WTC11 (cell line): ENCODE results near the gene RFESD.

Source experiments
- CTCF ChIP-seq: fragments of 200-600 bp; IDR thresholded peaks from 2 replicates; pipeline ENCODE4 v1.8.0; 2022; ENCODE audit warnings: antibody characterized with exemption
- E2F5 ChIP-seq: sonication (generic); formaldehyde crosslinking; IDR thresholded peaks from 2 replicates; pipeline ENCODE4 v1.8.1; 2022; ENCODE audit warnings: mild to moderate bottlenecking, moderate library complexity, missing genetic modification reagents
- ESRRA ChIP-seq: sonication (generic); formaldehyde crosslinking; IDR thresholded peaks from 2 replicates; pipeline ENCODE4 v1.8.1; 2022; ENCODE audit warnings: mild to moderate bottlenecking, missing genetic modification reagents, borderline replicate concordance
- IRF1 ChIP-seq: sonication (generic); formaldehyde crosslinking; IDR thresholded peaks from 2 replicates; pipeline ENCODE4 v1.8.0; 2023; ENCODE audit warnings: missing genetic modification reagents
- MAX ChIP-seq: sonication (generic); formaldehyde crosslinking; IDR thresholded peaks from 2 replicates; pipeline ENCODE4 v1.8.0; 2022; ENCODE audit warnings: mild to moderate bottlenecking, missing genetic modification reagents
- NFYB ChIP-seq: sonication (generic); formaldehyde crosslinking; conservative IDR thresholded peaks from 2 replicates; pipeline ENCODE4 v1.8.0; 2022; ENCODE audit warnings: low read depth, missing genetic modification reagents
- ZNF263 ChIP-seq: sonication (generic); formaldehyde crosslinking; IDR thresholded peaks from 2 replicates; pipeline ENCODE4 v1.8.1; 2022; ENCODE audit warnings: low read depth, mild to moderate bottlenecking, moderate library complexity, missing genetic modification reagents
- ZSCAN18 ChIP-seq: fragments of 250-450 bp; sonication (Bioruptor Pico); IDR thresholded peaks from 2 replicates; pipeline ENCODE4 v2.1.2; 2022; ENCODE audit warnings: mild to moderate bottlenecking, moderate library complexity

GRCh38 chr5:95619514-95620029, 27.0 kb upstream of the RFESD start:
- TF ChIP-seq NFYB (CRISPR knock-in tag) (no peak), ESRRA (no peak), IRF1 (CRISPR knock-in tag) (no peak), E2F5 (CRISPR knock-in tag) (no peak), CTCF (no peak), ZSCAN18 (no peak), ZNF263 (CRISPR knock-in tag) (no peak), MAX (CRISPR knock-in tag) (no peak; the same call in 1 of the 2 replicates)
